CD4-positive, alpha-beta T cell (primary cell): Measurements from ENCODE around the gene MPHOSPH6. TPM values are rescaled to one million over a fixed set of nuclear protein-coding genes. Genes with fewer than 3 reads are reported as not detected.

Experiments
- ATAC-seq: fragments of 200-7000 bp; cut with Tn5 transposase; one replicate; pipeline ENCODE4 v1.10.0; 2022; ENCODE audit warnings: mild to moderate bottlenecking; ENCODE audit not compliant: poor library complexity
- CTCF ChIA-PET: fragments of 350-600 bp; sonication (Branson Sonifier 250); formaldehyde crosslinking; loops from one replicate; lab custom pipeline; 2021; ENCODE audit warnings: antibody characterized with exemption, inconsistent platforms; lab: Charles Lee
- POLR2A ChIA-PET: fragments of 350-600 bp; sonication (Branson Sonifier 250); formaldehyde crosslinking; loops from one replicate; lab custom pipeline; 2021; ENCODE audit warnings: antibody characterized with exemption, inconsistent platforms; lab: Charles Lee
- DNase-seq, 14 experiments: peaks; one replicate each; pipeline ENCODE4 v3.0.0-alpha.2; 2013 to 2020; ENCODE audit warnings: mixed read lengths in 2 of 14
- H3K27ac ChIP-seq, 2 donors: one replicate each; pipeline versions ENCODE4 v1.5.1 to v1.7.0; 2013; ENCODE audit warnings: low read length in 2 of 2, low read depth in 1 of 2, mild to moderate bottlenecking in 1 of 2
- H3K27me3 ChIP-seq, 2 experiments: 1 replicate in 1 of 2; 2 replicates in 1 of 2; pipeline versions ENCODE4 v1.6.1 to v1.7.0; 2013; ENCODE audit warnings: low read length in 2 of 2, control low read depth in 1 of 2, mild to moderate bottlenecking in 1 of 2, moderate library complexity in 1 of 2; ENCODE audit not compliant: insufficient read depth in 2 of 2, control insufficient read depth in 1 of 2
- H3K36me3 ChIP-seq: one replicate; pipeline ENCODE4 v1.6.1; 2013; ENCODE audit warnings: low read length, control low read depth; ENCODE audit not compliant: insufficient read depth
- H3K4me1 ChIP-seq: one replicate; pipeline ENCODE4 v1.6.1; 2013; ENCODE audit warnings: low read length, control low read depth; ENCODE audit not compliant: insufficient read depth
- H3K4me3 ChIP-seq: one replicate; pipeline ENCODE4 v1.5.1; 2013; ENCODE audit warnings: mild to moderate bottlenecking, low read length, moderate library complexity
- H3K9me3 ChIP-seq, 2 experiments: 1 replicate in 1 of 2; 2 replicates in 1 of 2; pipeline versions ENCODE4 v1.6.1 to v1.7.0; 2013; ENCODE audit warnings: low read length in 2 of 2, mild to moderate bottlenecking in 2 of 2, control low read depth in 1 of 2, moderate library complexity in 1 of 2; ENCODE audit not compliant: control insufficient read depth in 1 of 2, insufficient read depth in 1 of 2
- H3K27ac Mint-ChIP-seq: one replicate; pipeline ENCODE4 v1.8.0; 2020; ENCODE audit warnings: mixed read lengths
- H3K27me3 Mint-ChIP-seq: one replicate; pipeline ENCODE4 v1.8.0; 2021; ENCODE audit warnings: mixed read lengths
- H3K36me3 Mint-ChIP-seq: one replicate; pipeline ENCODE4 v1.8.0; 2021; ENCODE audit warnings: low read depth, mixed read lengths
- H3K4me1 Mint-ChIP-seq: one replicate; pipeline ENCODE4 v1.8.0; 2021; ENCODE audit warnings: low read depth, mixed read lengths
- H3K4me3 Mint-ChIP-seq: one replicate; pipeline ENCODE4 v1.8.0; 2020; ENCODE audit warnings: mild to moderate bottlenecking, mixed read lengths
- H3K9me3 Mint-ChIP-seq: one replicate; pipeline ENCODE4 v1.8.0; 2020; ENCODE audit warnings: mixed read lengths
- intact Hi-C, 2 experiments: fragments of 100-400 bp; cut with DNase I in 1 of 2; cut with micrococcal nuclease in 1 of 2; formaldehyde crosslinking; loops; one replicate each; pipeline versions ENCODE4 v1.15.1 to v1.9.0; 2023 to 2025; cut with DNase I, micrococcal nuclease
- total RNA-seq, 174 experiments: library from RNA in 2 of 174; stranded (reverse) in 2 of 174; gene quantifications; one replicate each; pipeline ENCODE4 v1.2.3 and lab custom pipeline; 2021 to 2026
- TF ChIP-seq, protein P1 (sequence below): fragments of 200-600 bp; IDR thresholded peaks from one replicate; pipeline ENCODE4 v1.8.0; 2022; ENCODE audit warnings: antibody characterized with exemption, mild to moderate bottlenecking

Gene MPHOSPH6
- total RNA-seq, 2 experiments from 2014 or later = 14.3 to 15.5 TPM

DNA sequence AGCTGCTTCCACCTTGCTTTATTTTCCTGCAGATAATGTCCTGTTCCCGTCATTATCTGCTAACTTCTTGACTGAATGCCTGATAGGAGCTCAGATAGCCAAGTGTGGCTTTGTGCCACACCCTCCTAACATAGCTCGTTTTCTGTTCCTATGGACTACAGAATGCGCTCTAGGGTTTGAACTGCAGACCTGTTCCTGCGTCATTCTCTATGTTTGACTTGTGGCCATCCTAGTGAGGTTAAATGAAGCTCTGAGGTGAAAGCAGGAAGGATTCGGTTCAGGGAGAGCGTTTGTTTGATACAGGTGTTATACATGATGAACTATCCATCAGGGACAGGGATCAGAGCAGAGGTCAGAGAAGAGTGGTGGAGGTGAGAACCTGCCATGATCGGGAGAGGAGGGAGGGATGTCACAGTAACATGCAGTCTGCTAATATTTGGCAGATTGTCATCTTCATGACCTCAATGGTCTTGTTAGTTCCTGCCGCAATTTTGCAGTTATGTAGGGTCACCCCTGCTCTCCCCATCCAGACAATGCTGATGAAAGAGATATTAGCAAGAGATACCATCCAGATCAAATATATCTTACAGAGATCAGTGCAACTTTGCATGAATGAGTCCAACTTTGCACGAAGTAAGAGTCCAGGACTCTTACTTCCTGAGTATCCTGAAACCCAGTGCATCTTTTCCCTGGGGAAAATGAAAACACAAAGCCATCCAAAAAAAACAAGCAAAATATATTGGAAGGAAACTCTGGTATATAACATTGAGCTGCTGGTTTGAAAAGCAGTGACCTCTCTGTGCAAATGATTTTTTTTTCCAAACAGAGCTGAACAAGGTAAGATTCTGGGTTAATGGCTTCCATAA is 32.8 kb downstream of the MPHOSPH6 start:
- Mint-ChIP-seq H3K36me3 (peaks cover 15% of the 10 kb centered on the region), H3K9me3 (no peaks in the 10 kb centered on the region), H3K27ac (no peak overlapping the region), H3K4me3 (no peak overlapping the region), H3K4me1 (peaks cover 19% of the 10 kb centered on the region), H3K27me3 (no peaks in the 10 kb centered on the region)
- Histone ChIP-seq H3K9me3 (no peaks in the 10 kb centered on the region), H3K4me1 (peaks cover 14% of the 10 kb centered on the region), H3K4me3 (no peak overlapping the region), H3K27me3 (no peaks in the 10 kb centered on the region), H3K27ac (no peak overlapping the region), H3K36me3 (no peaks in the 10 kb centered on the region)
- ChIA-PET CTCF (no interaction called here), POLR2A (interaction anchor here (0.6 to 1.0 kb wide), 2 partner anchors 32 to 1133 kb away, joined by 3 read pairs; partner anchors contain the start of gene MPHOSPH6)
- TF ChIP-seq, protein P1, sequence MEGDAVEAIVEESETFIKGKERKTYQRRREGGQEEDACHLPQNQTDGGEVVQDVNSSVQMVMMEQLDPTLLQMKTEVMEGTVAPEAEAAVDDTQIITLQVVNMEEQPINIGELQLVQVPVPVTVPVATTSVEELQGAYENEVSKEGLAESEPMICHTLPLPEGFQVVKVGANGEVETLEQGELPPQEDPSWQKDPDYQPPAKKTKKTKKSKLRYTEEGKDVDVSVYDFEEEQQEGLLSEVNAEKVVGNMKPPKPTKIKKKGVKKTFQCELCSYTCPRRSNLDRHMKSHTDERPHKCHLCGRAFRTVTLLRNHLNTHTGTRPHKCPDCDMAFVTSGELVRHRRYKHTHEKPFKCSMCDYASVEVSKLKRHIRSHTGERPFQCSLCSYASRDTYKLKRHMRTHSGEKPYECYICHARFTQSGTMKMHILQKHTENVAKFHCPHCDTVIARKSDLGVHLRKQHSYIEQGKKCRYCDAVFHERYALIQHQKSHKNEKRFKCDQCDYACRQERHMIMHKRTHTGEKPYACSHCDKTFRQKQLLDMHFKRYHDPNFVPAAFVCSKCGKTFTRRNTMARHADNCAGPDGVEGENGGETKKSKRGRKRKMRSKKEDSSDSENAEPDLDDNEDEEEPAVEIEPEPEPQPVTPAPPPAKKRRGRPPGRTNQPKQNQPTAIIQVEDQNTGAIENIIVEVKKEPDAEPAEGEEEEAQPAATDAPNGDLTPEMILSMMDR = no peak
- ATAC-seq (no peak), DNase-seq (no peak)
- intact Hi-C loops = no loop called here

DNA sequence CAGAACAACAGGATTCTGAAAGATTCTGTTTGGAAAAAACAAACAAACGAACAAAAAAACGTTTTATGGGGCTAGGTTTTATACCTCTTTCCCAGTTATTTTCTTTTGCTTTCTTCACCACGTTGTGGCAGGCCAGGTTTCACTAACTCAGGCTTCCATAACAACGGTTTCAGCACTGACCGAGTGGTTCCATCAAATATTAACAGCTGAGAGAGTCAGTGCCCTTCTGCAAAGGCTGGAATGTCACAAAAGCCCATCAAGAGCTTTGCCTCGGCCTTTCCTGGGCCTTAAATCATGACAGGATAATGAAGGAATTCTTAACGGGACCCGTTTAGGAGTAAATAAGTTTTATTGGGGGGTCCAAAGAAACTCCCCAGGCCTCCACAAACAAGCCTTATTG is 34.2 kb downstream of the MPHOSPH6 start:
- Histone ChIP-seq H3K27me3 (no peaks in the 10 kb centered on the region), H3K36me3 (no peaks in the 10 kb centered on the region), H3K9me3 (no peaks in the 10 kb centered on the region), H3K4me1 (peaks cover 14% of the 10 kb centered on the region), H3K27ac (no peak overlapping the region), H3K4me3 (no peak overlapping the region)
- H3K4me1 Mint-ChIP-seq = peaks cover 19% of the 10 kb centered on the region
- H3K27ac Mint-ChIP-seq = no peak overlapping the region
- TF ChIP-seq, protein P1 = no peak
- CTCF ChIA-PET = no interaction called here
- intact Hi-C loops = no loop called here
- H3K9me3 Mint-ChIP-seq = no peaks in the 10 kb centered on the region
- H3K36me3 Mint-ChIP-seq = peaks cover 13% of the 10 kb centered on the region
- DNase-seq (no peak), ATAC-seq (no peak)
- no peak overlapping the region for H3K4me3 Mint-ChIP-seq
- H3K27me3 Mint-ChIP-seq = no peaks in the 10 kb centered on the region
- POLR2A ChIA-PET = no interaction called here

DNA sequence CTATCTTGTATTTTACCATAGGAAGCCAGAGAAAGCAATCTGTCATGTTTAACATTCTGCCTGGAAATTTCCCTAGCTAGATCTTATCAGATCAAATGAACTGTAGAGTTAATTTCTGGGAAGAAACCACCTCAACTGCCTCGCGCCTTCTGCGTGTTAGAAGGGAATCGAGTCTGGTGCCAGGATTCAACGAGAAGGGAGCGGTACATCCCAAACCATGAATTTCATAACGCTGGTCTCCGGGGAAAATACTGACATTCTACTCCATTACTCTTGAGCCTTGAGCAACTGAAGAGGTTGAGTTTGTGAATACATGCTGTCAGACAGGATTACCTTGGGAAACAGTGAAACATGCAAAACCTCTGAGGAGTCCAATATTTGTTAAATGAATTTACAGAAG is 35.2 kb downstream of the MPHOSPH6 start:
- no peak overlapping the region for H3K27ac Mint-ChIP-seq
- Histone ChIP-seq H3K4me3 (no peak overlapping the region), H3K36me3 (no peaks in the 10 kb centered on the region), H3K9me3 (no peaks in the 10 kb centered on the region), H3K27ac (no peak overlapping the region), H3K4me1 (peaks cover 14% of the 10 kb centered on the region), H3K27me3 (no peaks in the 10 kb centered on the region)
- no peak overlapping the region for H3K4me3 Mint-ChIP-seq
- ATAC-seq = no peak
- intact Hi-C loops = no loop called here
- H3K4me1 Mint-ChIP-seq = peaks cover 19% of the 10 kb centered on the region
- ChIA-PET POLR2A (interaction anchor here (1.2 kb wide), 1 partner anchor 10 kb away, joined by 5 read pairs; no protein-coding TSS in a partner anchor), CTCF (no interaction called here)
- H3K36me3 Mint-ChIP-seq = peaks cover 11% of the 10 kb centered on the region
- TF ChIP-seq, protein P1 = no peak
- no peaks in the 10 kb centered on the region for H3K9me3 Mint-ChIP-seq
- no peaks in the 10 kb centered on the region for H3K27me3 Mint-ChIP-seq
- DNase-seq = no peak
